ENCODE measurements around the gene INSIG2. TPM values are rescaled to one million over a fixed set of nuclear protein-coding genes. Genes with fewer than 3 reads are reported as not detected.
A peak's percentile ranks its signal among the peaks of the same experiment; 100 is the strongest.

The INSIG2 gene
- total RNA-seq, 1 donor from 2014 or later = 32.2 TPM

GRCh38 chr2:118056801-118057200 lies 31.5 kb upstream of the INSIG2 start:
- no peaks in the 10 kb centered on the region for H3K27me3 ChIP-seq
- no peak overlapping the region for H3K9ac ChIP-seq
- no peak for TF ChIP-seq EZH2phosphoT487 (IDR thresholded peaks at IDR 0.05)
- H2AFZ ChIP-seq (replicated peaks) = no peak overlapping the region
- no peak overlapping the region for H3K4me3 Mint-ChIP-seq
- no peak overlapping the region for H3K4me3 ChIP-seq
- H3K79me2 ChIP-seq (ENCODE audit: low read depth) = no peaks in the 10 kb centered on the region
- no peak overlapping the region for H3K27ac ChIP-seq
- no peaks in the 10 kb centered on the region for H3K9me3 Mint-ChIP-seq
- H3K36me3 ChIP-seq = no peaks in the 10 kb centered on the region
- no peak overlapping the region for H3K4me2 ChIP-seq
- no peaks in the 10 kb centered on the region for H3K27me3 Mint-ChIP-seq (ENCODE audit: insufficient read depth, low read depth)
- no peak overlapping the region for H3K27ac Mint-ChIP-seq
- DNase-seq (ENCODE audit: low spot score) = no peak
- peaks cover 11% of the 10 kb centered on the region for H3K4me1 ChIP-seq
- H3K36me3 Mint-ChIP-seq = no peaks in the 10 kb centered on the region
- no peaks in the 10 kb centered on the region for H3K9me3 ChIP-seq (ENCODE audit: low read depth)
- peaks cover 27% of the 10 kb centered on the region for H3K4me1 Mint-ChIP-seq
- no peaks in the 10 kb centered on the region for H3F3A ChIP-seq (ENCODE audit: low read depth)
- H4K20me1 ChIP-seq (ENCODE audit: low read depth) = no peaks in the 10 kb centered on the region

- no peaks in the 10 kb centered on the region for H3K36me3 Mint-ChIP-seq
- no peaks in the 10 kb centered on the region for H3K9me3 ChIP-seq (ENCODE audit: low read depth)
- no peaks in the 10 kb centered on the region for H3K27me3 ChIP-seq
- TF ChIP-seq EZH2phosphoT487 (IDR thresholded peaks at IDR 0.05) = no peak
- no peak for TF ChIP-seq CTCF (IDR thresholded peaks at IDR 0.05)
- no peak for TF ChIP-seq EZH2 (IDR thresholded peaks at IDR 0.05)
- no peaks in the 10 kb centered on the region for H3K27me3 Mint-ChIP-seq (ENCODE audit: insufficient read depth, low read depth)
- H2AFZ ChIP-seq (replicated peaks) = no peak overlapping the region
- H3K4me1 Mint-ChIP-seq = peaks cover 28% of the 10 kb centered on the region
- H3K9me3 Mint-ChIP-seq = no peaks in the 10 kb centered on the region
- no peak overlapping the region for H3K4me3 Mint-ChIP-seq
- no peak overlapping the region for H3K27ac ChIP-seq
- no peak overlapping the region for H3K27ac Mint-ChIP-seq
- H4K20me1 ChIP-seq (ENCODE audit: low read depth) = no peaks in the 10 kb centered on the region
- H3F3A ChIP-seq (ENCODE audit: low read depth) = no peaks in the 10 kb centered on the region
- peaks cover 9% of the 10 kb centered on the region for H3K4me1 ChIP-seq
- no peak overlapping the region for H3K9ac ChIP-seq
- no peaks in the 10 kb centered on the region for H3K79me2 ChIP-seq (ENCODE audit: low read depth)
- no peak for DNase-seq (ENCODE audit: low spot score)
- H3K4me3 ChIP-seq = no peak overlapping the region
- H3K36me3 ChIP-seq = no peaks in the 10 kb centered on the region
- no peak overlapping the region for H3K4me2 ChIP-seq
These were observed 29.3 kb upstream of the INSIG2 start for GRCh38 chr2:118058951-118059350.

- no peak overlapping the region for H3K27ac ChIP-seq
- H4K20me1 ChIP-seq (ENCODE audit: low read depth) = no peaks in the 10 kb centered on the region
- H3F3A ChIP-seq (ENCODE audit: low read depth) = no peaks in the 10 kb centered on the region
- no peak overlapping the region for H3K4me3 Mint-ChIP-seq
- H3K4me2 ChIP-seq = no peak overlapping the region
- no peak overlapping the region for H3K4me3 ChIP-seq
- H3K36me3 ChIP-seq = no peaks in the 10 kb centered on the region
- peaks cover 9% of the 10 kb centered on the region for H3K4me1 ChIP-seq
- peaks cover 23% of the 10 kb centered on the region for H3K4me1 Mint-ChIP-seq
- H3K27ac Mint-ChIP-seq = no peak overlapping the region
- H3K27me3 ChIP-seq = no peaks in the 10 kb centered on the region
- H3K27me3 Mint-ChIP-seq (ENCODE audit: insufficient read depth, low read depth) = no peaks in the 10 kb centered on the region
- no peak overlapping the region for H3K9ac ChIP-seq
- DNase-seq (ENCODE audit: low spot score) = no peak
- no peaks in the 10 kb centered on the region for H3K36me3 Mint-ChIP-seq
- TF ChIP-seq EZH2phosphoT487 (IDR thresholded peaks at IDR 0.05) = no peak
- TF ChIP-seq EZH2 (IDR thresholded peaks at IDR 0.05) = no peak
- no peak for TF ChIP-seq CTCF (IDR thresholded peaks at IDR 0.05)
- H2AFZ ChIP-seq (replicated peaks) = no peak overlapping the region
- H3K9me3 Mint-ChIP-seq = no peaks in the 10 kb centered on the region
- H3K9me3 ChIP-seq (ENCODE audit: low read depth) = no peaks in the 10 kb centered on the region
- no peaks in the 10 kb centered on the region for H3K79me2 ChIP-seq (ENCODE audit: low read depth)
These were observed 28.3 kb upstream of the INSIG2 start for GRCh38 chr2:118059919-118060478.

GRCh38 chr2:118061135-118061955 lies 26.9 kb upstream of the INSIG2 start:
- H3F3A ChIP-seq (ENCODE audit: low read depth) = no peaks in the 10 kb centered on the region
- no peaks in the 10 kb centered on the region for H3K9me3 Mint-ChIP-seq
- no peaks in the 10 kb centered on the region for H3K79me2 ChIP-seq (ENCODE audit: low read depth)
- no peaks in the 10 kb centered on the region for H4K20me1 ChIP-seq (ENCODE audit: low read depth)
- TF ChIP-seq EZH2phosphoT487 (IDR thresholded peaks at IDR 0.05) (no peak), CTCF (IDR thresholded peaks at IDR 0.05) (peak; percentile 58)
- peak overlapping the region; percentile 70 for H2AFZ ChIP-seq (replicated peaks)
- no peak overlapping the region for H3K27ac ChIP-seq
- no peaks in the 10 kb centered on the region for H3K27me3 Mint-ChIP-seq (ENCODE audit: insufficient read depth, low read depth)
- H3K36me3 Mint-ChIP-seq = no peaks in the 10 kb centered on the region
- peaks cover 10% of the 10 kb centered on the region for H3K4me1 Mint-ChIP-seq
- peak; percentile 50 for DNase-seq (ENCODE audit: low spot score)
- H3K9me3 ChIP-seq (ENCODE audit: low read depth) = no peaks in the 10 kb centered on the region
- no peak overlapping the region for H3K9ac ChIP-seq
- H3K4me3 Mint-ChIP-seq = no peak overlapping the region
- H3K4me2 ChIP-seq = no peak overlapping the region
- H3K36me3 ChIP-seq = no peaks in the 10 kb centered on the region
- no peak overlapping the region for H3K4me3 ChIP-seq
- no peaks in the 10 kb centered on the region for H3K4me1 ChIP-seq
- no peaks in the 10 kb centered on the region for H3K27me3 ChIP-seq
- no peak overlapping the region for H3K27ac Mint-ChIP-seq

Data from neural progenitor cell (in vitro differentiated cells).